NCI-H2107 treated with DMSO at 0.1 percent for 48 hours (cell line): ENCODE results near the gene EPB41L4A.
"Not testable (repeated sequence)": the region's sequence is repeated elsewhere in the genome, so short reads cannot be mapped to it uniquely, and the experiment has no call there.

Experiments
- DNase-seq: peaks from one replicate; lab custom pipeline; 2025; ENCODE audit not compliant: unreplicated experiment; lab: John Stamatoyannopoulos, UW

The EPB41L4A gene

GRCh38 chr5:112217843-112218579, 201.1 kb downstream of the EPB41L4A start:
- DNase-seq = no peak

GRCh38 chr5:112216140-112216539, 202.9 kb downstream of the EPB41L4A start:
- no peak for DNase-seq

- no peak for DNase-seq
Observed at GRCh38 chr5:112210430-112211005, 208.6 kb downstream of the EPB41L4A start.

GRCh38 chr5:112208699-112209615, 210.1 kb downstream of the EPB41L4A start:
- no peak for DNase-seq

- not testable (repeated sequence) for DNase-seq
Observed at GRCh38 chr5:112208195-112208594, 210.9 kb downstream of the EPB41L4A start.

GRCh38 chr5:112205846-112206245, 213.2 kb downstream of the EPB41L4A start:
- DNase-seq = no peak

- DNase-seq = no peak
Observed at GRCh38 chr5:112203229-112203628, 215.8 kb downstream of the EPB41L4A start.

GRCh38 chr5:112202694-112203093, 216.4 kb downstream of the EPB41L4A start:
- DNase-seq = no peak

GRCh38 chr5:112201141-112201540, 217.9 kb downstream of the EPB41L4A start:
- no peak for DNase-seq

GRCh38 chr5:112200131-112200530, 218.9 kb downstream of the EPB41L4A start:
- DNase-seq = no peak

- DNase-seq = no peak
Observed at GRCh38 chr5:112196584-112196983, 222.5 kb downstream of the EPB41L4A start.

GRCh38 chr5:112195924-112196323, 223.2 kb downstream of the EPB41L4A start:
- DNase-seq = no peak

- DNase-seq = no peak
Observed at GRCh38 chr5:112192866-112193265, 226.2 kb downstream of the EPB41L4A start.

GRCh38 chr5:112192072-112192471, 227.0 kb downstream of the EPB41L4A start:
- DNase-seq = no peak

- DNase-seq = no peak
Observed at GRCh38 chr5:112189391-112189790, 229.7 kb downstream of the EPB41L4A start.

GRCh38 chr5:112186401-112186990, 232.6 kb downstream of the EPB41L4A start:
- DNase-seq = no peak

GRCh38 chr5:112183874-112184273, 235.2 kb downstream of the EPB41L4A start:
- no peak for DNase-seq

- no peak for DNase-seq
Observed at GRCh38 chr5:112183103-112183711, 235.9 kb downstream of the EPB41L4A start.

GRCh38 chr5:112179290-112179689, 239.8 kb downstream of the EPB41L4A start:
- no peak for DNase-seq

- DNase-seq = peak; percentile 13
Observed at GRCh38 chr5:112174959-112175594, 244.0 kb downstream of the EPB41L4A start.
